ENCODE data around the gene C11orf58. TPM values are rescaled to one million over a fixed set of nuclear protein-coding genes. Genes with fewer than 3 reads are reported as not detected.

C11orf58 gene
- polyA plus RNA-seq, 3 donors, result 44.8 to 102 (median 94.5) TPM

GRCh38 chr11:16741473-16741872, 3.0 kb downstream of the C11orf58 start:
- peaks cover 49% of the 10 kb centered on the region for H4K20me1 ChIP-seq (ENCODE audit: insufficient read depth, low read length)
- H3K79me2 ChIP-seq (ENCODE audit: insufficient read depth, low read length), result peaks cover 89% of the 10 kb centered on the region
- H3K27ac Mint-ChIP-seq, result peak overlapping the region in 6 of 7 donors; percentile 13 to 66 (median 49)
- 29% methylated on average over 3 of the region's 4 CpGs for WGBS (ENCODE audit: insufficient coverage)
- no peaks in the 10 kb centered on the region for H3K27me3 ChIP-seq (ENCODE audit: control insufficient read depth in 2 of 2, insufficient read depth in 2 of 2, low read length in 2 of 2)
- no peak overlapping the region for H3K4me3 ChIP-seq (replicated peaks in 1 of 3; ENCODE audit: low read depth in 2 of 3, low read length in 3 of 3)
- H3K36me3 ChIP-seq (replicated peaks in 1 of 2; ENCODE audit: control insufficient read depth in 1 of 2, insufficient read depth in 2 of 2, low read length in 2 of 2), result peaks cover 24 to 43% of the 10 kb centered on the region in 2 donors
- no peak overlapping the region for H2AFZ ChIP-seq (ENCODE audit: insufficient read depth, low read depth, low read length, poor library complexity, severe bottlenecking)
- peaks cover 24 to 27% of the 10 kb centered on the region in 2 donors for H3K4me1 ChIP-seq (ENCODE audit: control insufficient read depth in 1 of 2, insufficient read depth in 2 of 2, low read length in 2 of 2)
- no peaks in the 10 kb centered on the region for H3K9me3 ChIP-seq (replicated peaks in 1 of 2; ENCODE audit: control insufficient read depth in 1 of 2, insufficient read depth in 1 of 2, low read length in 2 of 2)
- no peak for DNase-seq
- H3K4me1 Mint-ChIP-seq, result peaks cover 22% of the 10 kb centered on the region
- TF ChIP-seq CTCF (IDR thresholded peaks at IDR 0.05), result no peak
- H3K9ac ChIP-seq (ENCODE audit: insufficient read depth, low read length, poor library complexity, severe bottlenecking), result no peak overlapping the region
- intact Hi-C loops (cut with micrococcal nuclease), result no loop called here
- no peak overlapping the region for H3K4me3 Mint-ChIP-seq
- H3K27ac ChIP-seq (ENCODE audit: low read depth in 1 of 2, low read length in 2 of 2), result peak overlapping the region in 1 of 2 donors; percentile 53
- H3K4me2 ChIP-seq (replicated peaks; ENCODE audit: extremely low read depth, low read length, poor library complexity, severe bottlenecking), result peak overlapping the region; percentile 15
- H3K36me3 Mint-ChIP-seq, result peaks cover 35 to 46% of the 10 kb centered on the region in 2 donors
- H3K9me3 Mint-ChIP-seq, result no peaks in the 10 kb centered on the region
- no peaks in the 10 kb centered on the region for H3K27me3 Mint-ChIP-seq (ENCODE audit: low read depth in 3 of 3)

GRCh38 chr11:16743478-16743877, 5.0 kb downstream of the C11orf58 start:
- no CpG with 5 or more reads among the region's 4 CpGs for WGBS (ENCODE audit: insufficient coverage)
- Histone ChIP-seq H3K79me2 (ENCODE audit: insufficient read depth, low read length) (peaks cover 98% of the 10 kb centered on the region), H4K20me1 (ENCODE audit: insufficient read depth, low read length) (peaks cover 69% of the 10 kb centered on the region), H3K27ac (ENCODE audit: low read depth in 1 of 2, low read length in 2 of 2) (no peak overlapping the region), H3K9ac (ENCODE audit: insufficient read depth, low read length, poor library complexity, severe bottlenecking) (no peak overlapping the region), H3K4me2 (replicated peaks; ENCODE audit: extremely low read depth, low read length, poor library complexity, severe bottlenecking) (no peak overlapping the region), H3K4me1 (ENCODE audit: control insufficient read depth in 1 of 2, insufficient read depth in 2 of 2, low read length in 2 of 2) (peaks cover 19 to 27% of the 10 kb centered on the region in 2 donors), H3K36me3 (replicated peaks in 1 of 2; ENCODE audit: control insufficient read depth in 1 of 2, insufficient read depth in 2 of 2, low read length in 2 of 2) (peaks cover 43 to 63% of the 10 kb centered on the region in 2 donors), H3K4me3 (replicated peaks in 1 of 3; ENCODE audit: low read depth in 2 of 3, low read length in 3 of 3) (no peak overlapping the region), H2AFZ (ENCODE audit: insufficient read depth, low read depth, low read length, poor library complexity, severe bottlenecking) (no peak overlapping the region), H3K9me3 (replicated peaks in 1 of 2; ENCODE audit: control insufficient read depth in 1 of 2, insufficient read depth in 1 of 2, low read length in 2 of 2) (no peaks in the 10 kb centered on the region), H3K27me3 (ENCODE audit: control insufficient read depth in 2 of 2, insufficient read depth in 2 of 2, low read length in 2 of 2) (no peaks in the 10 kb centered on the region)
- intact Hi-C loops (cut with micrococcal nuclease), result no loop called here
- H3K4me1 Mint-ChIP-seq, result peaks cover 19% of the 10 kb centered on the region
- DNase-seq, result no peak
- no peak overlapping the region for H3K27ac Mint-ChIP-seq
- H3K9me3 Mint-ChIP-seq, result no peaks in the 10 kb centered on the region
- H3K4me3 Mint-ChIP-seq, result no peak overlapping the region
- TF ChIP-seq CTCF (IDR thresholded peaks at IDR 0.05), result no peak
- peaks cover 49 to 64% of the 10 kb centered on the region in 2 donors for H3K36me3 Mint-ChIP-seq
- no peaks in the 10 kb centered on the region for H3K27me3 Mint-ChIP-seq (ENCODE audit: low read depth in 3 of 3)

Data from CD14-positive monocyte (primary cell).